Mesodermal cell (in vitro differentiated cells): ENCODE data around the gene PAIP2.
A peak's percentile ranks its signal among the peaks of the same experiment; 100 is the strongest.
"Not testable (repeated sequence)": the region's sequence is repeated elsewhere in the genome, so short reads cannot be mapped to it uniquely, and the experiment has no call there.

Experiments
- H3K27ac ChIP-seq: 2 replicates; pipeline ENCODE4 v1.7.0; 2013; ENCODE audit warnings: mild to moderate bottlenecking, low read depth, low read length, moderate library complexity; ENCODE audit not compliant: severe bottlenecking
- H3K36me3 ChIP-seq: 2 replicates; pipeline ENCODE4 v1.7.1; 2013; ENCODE audit warnings: mild to moderate bottlenecking, low read length, moderate library complexity; ENCODE audit not compliant: control insufficient read depth, insufficient read depth
- H3K4me1 ChIP-seq: one replicate; pipeline ENCODE4 v1.7.1; 2013; ENCODE audit warnings: mild to moderate bottlenecking, low read length; ENCODE audit not compliant: insufficient read depth, control insufficient read depth, poor library complexity, severe bottlenecking
- H3K4me3 ChIP-seq: 2 replicates; pipeline ENCODE4 v1.7.0; 2013; ENCODE audit warnings: low read length, control low read depth, mild to moderate bottlenecking; ENCODE audit not compliant: insufficient read depth, poor library complexity, severe bottlenecking; ENCODE audit errors: extremely low read depth
- H3K9me3 ChIP-seq: 2 replicates; pipeline ENCODE4 v1.7.1; 2013; ENCODE audit warnings: mild to moderate bottlenecking, low read length, moderate library complexity; ENCODE audit not compliant: control insufficient read depth
- WGBS, 2 experiments: methylation state at CpG; one replicate each; pipeline ENCODE4 v1.1.5; 2013; ENCODE audit warnings: missing lambda C conversion rate in 2 of 2; ENCODE audit not compliant: insufficient coverage in 2 of 2; 5-methylcytosine and 5-hydroxymethylcytosine counted together

Gene PAIP2

GRCh38 chr5:139335811-139336210, 5.8 kb upstream of the PAIP2 start:
- Histone ChIP-seq H3K9me3 (no peaks in the 10 kb centered on the region), H3K4me1 (peaks cover 3% of the 10 kb centered on the region), H3K4me3 (no peak overlapping the region), H3K27ac (no peak overlapping the region), H3K36me3 (peaks cover 35% of the 10 kb centered on the region)
- WGBS, 2 experiments: 89 to 91% methylated on average over 1 to 4 of the region's 6 CpGs

DNA sequence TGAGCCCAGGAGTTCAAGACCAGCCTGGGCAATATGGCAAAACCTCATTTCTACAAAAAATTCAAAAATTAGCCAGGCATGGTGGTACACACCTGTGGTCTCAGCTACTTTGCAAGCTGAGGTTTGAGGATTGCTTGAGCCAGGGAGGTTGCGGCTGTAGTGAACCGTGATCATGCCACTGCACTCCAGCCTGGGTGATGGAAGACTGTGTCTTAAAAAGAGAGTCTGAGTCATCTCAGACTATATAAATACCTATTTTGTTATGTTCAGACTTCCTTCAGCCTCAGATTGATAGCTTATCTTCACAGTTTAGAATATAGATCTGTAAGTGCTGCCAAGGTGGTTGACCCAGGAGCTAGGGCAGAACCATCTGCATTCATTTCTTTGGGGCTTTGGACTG, 1.6 kb upstream of the PAIP2 start:
- 100% methylated on average over 1 to 2 of the region's 2 CpGs for WGBS, 2 experiments
- H3K4me1 ChIP-seq: peaks cover 3% of the 10 kb centered on the region
- H3K4me3 ChIP-seq: no peak overlapping the region
- H3K36me3 ChIP-seq: peaks cover 19% of the 10 kb centered on the region
- H3K9me3 ChIP-seq: no peaks in the 10 kb centered on the region
- H3K27ac ChIP-seq: no peak overlapping the region

- Histone ChIP-seq H3K27ac (no peak overlapping the region), H3K4me3 (peak overlapping the region; percentile 95)
Measured at GRCh38 chr5:139341187-139341688, 416 bp upstream of the PAIP2 start.

GRCh38 chr5:139342423-139342723, 719 bp downstream of the PAIP2 start:
- peaks cover 3% of the 10 kb centered on the region for H3K4me1 ChIP-seq
- H3K4me3 ChIP-seq: peak overlapping the region; percentile 95
- H3K27ac ChIP-seq: peak overlapping the region; percentile 100
- H3K9me3 ChIP-seq: no peaks in the 10 kb centered on the region
- H3K36me3 ChIP-seq: peaks cover 42% of the 10 kb centered on the region
- 0 to 5% methylated on average over 6 to 7 of the region's 16 CpGs for WGBS, 2 experiments

More at GRCh38 chr5:139341187-139341688, 416 bp upstream of the PAIP2 start:
- WGBS, 2 experiments: 17 to 23% methylated on average over 12 to 15 of the region's 17 CpGs
- peaks cover 31% of the 10 kb centered on the region for H3K36me3 ChIP-seq
- no peaks in the 10 kb centered on the region for H3K9me3 ChIP-seq
- H3K4me1 ChIP-seq: peaks cover 3% of the 10 kb centered on the region

GRCh38 chr5:139343476-139343875, 1.8 kb downstream of the PAIP2 start:
- no peaks in the 10 kb centered on the region for H3K9me3 ChIP-seq
- peaks cover 51% of the 10 kb centered on the region for H3K36me3 ChIP-seq
- H3K4me1 ChIP-seq: peaks cover 3% of the 10 kb centered on the region
- H3K4me3 ChIP-seq: peak overlapping the region; percentile 95
- WGBS, 2 experiments: 87 to 93% methylated on average over 4 to 8 of the region's 9 CpGs
- H3K27ac ChIP-seq: no peak overlapping the region

DNA sequence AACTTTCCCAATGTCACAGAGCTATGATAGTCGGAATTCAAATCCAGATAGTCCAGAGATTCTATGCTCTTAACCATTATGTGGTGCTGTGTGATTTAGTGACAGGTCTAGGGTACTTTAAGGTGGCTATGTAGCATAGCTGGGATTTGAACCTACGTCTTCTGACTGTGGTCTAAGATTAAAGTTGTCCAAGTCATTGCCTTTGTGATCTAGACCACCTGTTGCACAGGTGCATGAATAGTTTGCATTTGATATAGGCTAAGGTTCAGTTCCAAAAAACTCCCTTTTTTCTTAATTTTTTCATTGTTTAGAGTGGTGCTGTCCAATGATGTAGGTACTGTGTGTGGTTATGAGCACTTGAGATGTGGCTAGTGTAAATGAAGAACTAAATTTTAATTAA, 2.5 kb downstream of the PAIP2 start:
- Histone ChIP-seq H3K4me1 (peaks cover 3% of the 10 kb centered on the region), H3K36me3 (peaks cover 57% of the 10 kb centered on the region), H3K9me3 (no peaks in the 10 kb centered on the region), H3K27ac (no peak overlapping the region), H3K4me3 (no peak overlapping the region)
- 97 to 100% methylated on average over 2 of the region's 2 CpGs for WGBS, 2 experiments

GRCh38 chr5:139345442-139345841, 3.8 kb downstream of the PAIP2 start:
- peaks cover 59% of the 10 kb centered on the region for H3K36me3 ChIP-seq
- H3K4me1 ChIP-seq, H3K4me3 ChIP-seq, H3K9me3 ChIP-seq, H3K27ac ChIP-seq: not testable (repeated sequence)
- 94 to 98% methylated on average over 4 to 5 of the region's 8 CpGs for WGBS, 2 experiments

DNA sequence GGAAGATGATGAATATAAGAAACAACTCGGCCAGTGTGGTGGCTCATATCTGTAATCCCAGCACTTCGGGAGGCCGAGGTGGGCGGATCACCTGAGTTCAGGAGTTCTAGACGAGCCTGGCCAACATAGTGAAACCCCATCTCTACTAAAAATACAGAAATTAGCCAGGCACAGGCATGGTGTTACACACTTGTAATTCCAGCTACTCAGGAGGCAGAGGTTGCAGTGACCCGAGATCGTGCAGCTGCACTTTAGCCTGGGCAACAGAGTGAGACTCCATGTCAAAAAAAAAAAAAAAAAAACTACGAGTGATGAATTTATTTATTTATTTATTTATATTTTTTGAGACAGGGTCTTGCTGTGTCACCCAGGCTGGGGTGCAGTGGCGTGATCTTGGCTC, 6.2 kb downstream of the PAIP2 start:
- H3K9me3 ChIP-seq, H3K4me3 ChIP-seq, H3K4me1 ChIP-seq, H3K27ac ChIP-seq: not testable (repeated sequence)
- 92 to 95% methylated on average over 4 to 8 of the region's 9 CpGs for WGBS, 2 experiments
- peaks cover 72% of the 10 kb centered on the region for H3K36me3 ChIP-seq

DNA sequence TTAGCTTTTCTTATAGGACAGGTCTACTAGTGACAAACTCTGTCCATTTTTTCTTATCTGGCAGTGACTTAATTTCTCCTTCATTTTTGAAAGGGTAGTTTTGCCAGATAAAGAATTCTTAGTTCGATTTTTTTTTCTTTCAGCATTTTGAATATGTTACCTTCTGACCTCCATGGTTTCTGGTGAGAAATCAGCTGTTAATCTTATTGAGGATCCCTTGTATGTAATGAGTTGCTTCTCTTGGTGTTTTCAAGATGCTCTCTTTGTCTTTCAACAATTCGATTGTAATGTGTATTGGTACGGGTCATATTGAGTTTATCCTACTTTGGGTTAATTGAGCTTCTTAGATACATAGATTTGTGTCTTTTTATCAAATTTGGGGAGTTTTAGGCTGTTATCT, 12.5 kb downstream of the PAIP2 start:
- H3K27ac ChIP-seq: no peak overlapping the region
- H3K4me1 ChIP-seq: no peaks in the 10 kb centered on the region
- H3K36me3 ChIP-seq: peaks cover 65% of the 10 kb centered on the region
- WGBS, 2 experiments: 80 to 100% methylated on average over 1 of the region's 3 CpGs
- no peak overlapping the region for H3K4me3 ChIP-seq
- no peaks in the 10 kb centered on the region for H3K9me3 ChIP-seq

GRCh38 chr5:139355900-139356299, 14.2 kb downstream of the PAIP2 start:
- H3K4me1 ChIP-seq, H3K9me3 ChIP-seq, H3K4me3 ChIP-seq, H3K27ac ChIP-seq: not testable (repeated sequence)
- 92 to 97% methylated on average over 7 to 8 of the region's 8 CpGs for WGBS, 2 experiments
- H3K36me3 ChIP-seq: peaks cover 74% of the 10 kb centered on the region

GRCh38 chr5:139358064-139358463, 16.4 kb downstream of the PAIP2 start:
- Histone ChIP-seq H3K4me1 (no peaks in the 10 kb centered on the region), H3K36me3 (peaks cover 71% of the 10 kb centered on the region), H3K27ac (no peak overlapping the region), H3K9me3 (no peaks in the 10 kb centered on the region), H3K4me3 (no peak overlapping the region)
